ENCODE data around the gene CDC14A. TPM values are rescaled to one million over a fixed set of nuclear protein-coding genes. Genes with fewer than 3 reads are reported as not detected.

The CDC14A gene
- total RNA-seq, 1 donor from 2014 or later: 10.1 TPM

GRCh38 chr1:100445565-100445964, 93.3 kb downstream of the CDC14A start:
- no peak for DNase-seq (ENCODE audit: low spot score)

GRCh38 chr1:100448366-100448765, 96.1 kb downstream of the CDC14A start:
- no peak for DNase-seq (ENCODE audit: low spot score)

GRCh38 chr1:100449477-100449876, 97.2 kb downstream of the CDC14A start:
- DNase-seq (ENCODE audit: low spot score): no peak

- DNase-seq (ENCODE audit: low spot score): no peak
Observed at GRCh38 chr1:100452641-100453040, 100.3 kb downstream of the CDC14A start.

GRCh38 chr1:100455478-100456072, 103.3 kb downstream of the CDC14A start:
- no peak for DNase-seq (ENCODE audit: low spot score)

GRCh38 chr1:100456880-100457279, 104.6 kb downstream of the CDC14A start:
- no peak for DNase-seq (ENCODE audit: low spot score)

GRCh38 chr1:100457683-100458082, 105.4 kb downstream of the CDC14A start:
- no peak for DNase-seq (ENCODE audit: low spot score)

GRCh38 chr1:100458661-100459357, 106.5 kb downstream of the CDC14A start:
- DNase-seq (ENCODE audit: low spot score): peak; percentile 10

GRCh38 chr1:100459358-100460114, 107.2 kb downstream of the CDC14A start:
- peak; percentile 90 for DNase-seq (ENCODE audit: low spot score)

GRCh38 chr1:100461222-100461621, 108.9 kb downstream of the CDC14A start:
- DNase-seq (ENCODE audit: low spot score): no peak

- no peak for DNase-seq (ENCODE audit: low spot score)
Observed at GRCh38 chr1:100462326-100463025, 110.2 kb downstream of the CDC14A start.

GRCh38 chr1:100463791-100464424, 111.6 kb downstream of the CDC14A start:
- DNase-seq (ENCODE audit: low spot score): peak; percentile 55

GRCh38 chr1:100469578-100469977, 117.3 kb downstream of the CDC14A start:
- DNase-seq (ENCODE audit: low spot score): no peak

GRCh38 chr1:100474834-100475233, 122.5 kb downstream of the CDC14A start:
- DNase-seq (ENCODE audit: low spot score): no peak

GRCh38 chr1:100476735-100477290, 124.5 kb downstream of the CDC14A start:
- no peak for DNase-seq (ENCODE audit: low spot score)

GRCh38 chr1:100478816-100479215, 126.5 kb downstream of the CDC14A start:
- no peak for DNase-seq (ENCODE audit: low spot score)

GRCh38 chr1:100479620-100480338, 127.5 kb downstream of the CDC14A start:
- no peak for DNase-seq (ENCODE audit: low spot score)

- DNase-seq (ENCODE audit: low spot score): no peak
Observed at GRCh38 chr1:100481303-100481702, 129.0 kb downstream of the CDC14A start.

- DNase-seq (ENCODE audit: low spot score): no peak
Observed at GRCh38 chr1:100482167-100482566, 129.9 kb downstream of the CDC14A start.

- DNase-seq (ENCODE audit: low spot score): no peak
Observed at GRCh38 chr1:100482748-100483147, 130.4 kb downstream of the CDC14A start.

GRCh38 chr1:100483230-100483629, 130.9 kb downstream of the CDC14A start:
- no peak for DNase-seq (ENCODE audit: low spot score)
